DMS114 treated with DMSO at 0.1 percent for 48 hours (cell line): ENCODE data around the gene CDK5R2.

Experiments used
- DNase-seq: peaks from one replicate; lab custom pipeline; 2025; ENCODE audit not compliant: unreplicated experiment; lab: John Stamatoyannopoulos, UW

CDK5R2 gene

DNA sequence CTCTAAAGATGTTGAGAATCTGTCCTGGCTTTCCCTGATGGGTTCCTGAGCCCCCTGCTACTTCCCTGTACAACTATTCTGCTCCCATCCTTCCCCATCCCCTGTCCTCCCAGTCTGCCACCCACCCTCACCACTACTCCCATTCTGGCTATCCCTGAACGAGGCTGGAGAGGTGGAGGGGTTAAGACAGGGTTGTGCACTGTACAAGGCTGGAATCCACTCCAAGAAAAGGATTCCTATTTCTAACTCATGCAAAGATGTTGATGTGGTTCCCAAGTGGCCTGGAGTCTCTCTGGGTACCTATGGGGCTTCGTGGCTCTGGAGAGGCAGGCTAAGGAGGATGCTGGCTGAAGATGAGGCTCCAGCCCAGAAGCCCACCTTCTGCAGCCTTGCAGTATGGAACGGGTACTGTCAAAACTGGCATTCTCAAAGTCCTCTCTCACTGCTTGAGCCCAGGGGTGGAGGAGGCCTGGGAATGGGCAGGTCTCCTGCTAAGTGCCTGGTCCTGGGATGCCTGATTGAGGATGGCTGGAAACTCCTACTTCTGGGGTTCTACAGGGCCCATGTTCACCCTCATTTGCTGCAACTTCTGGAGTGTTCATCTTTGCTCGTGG, 26.8 kb downstream of the CDK5R2 start:
- no peak for DNase-seq

DNA sequence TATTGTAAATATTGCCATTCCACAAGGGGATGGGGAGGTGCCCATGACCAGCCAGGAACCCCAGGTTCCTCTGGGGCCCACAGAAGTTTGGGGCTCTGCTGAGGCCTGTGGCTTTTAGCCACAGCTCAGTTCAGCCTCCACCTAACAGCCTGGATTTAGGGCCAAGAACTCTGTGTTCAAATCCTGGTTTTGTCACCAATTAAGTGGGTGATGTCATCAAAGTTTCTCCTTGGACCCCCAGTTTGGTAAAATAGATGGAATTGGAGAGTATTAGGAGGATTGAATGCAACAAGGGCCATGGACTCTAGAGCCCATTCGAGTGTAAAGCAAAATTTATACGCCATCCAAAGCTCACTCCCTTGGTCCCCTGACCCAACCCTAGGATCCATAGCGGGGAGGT, 28.7 kb downstream of the CDK5R2 start:
- no peak for DNase-seq

- no peak for DNase-seq
These were observed 29.2 kb downstream of the CDK5R2 start for GRCh38 chr2:218988650-218989049.

GRCh38 chr2:218990052-218990451, 30.6 kb downstream of the CDK5R2 start:
- no peak for DNase-seq

- no peak for DNase-seq
These were observed 31.1 kb downstream of the CDK5R2 start for GRCh38 chr2:218990612-218991011.

DNA sequence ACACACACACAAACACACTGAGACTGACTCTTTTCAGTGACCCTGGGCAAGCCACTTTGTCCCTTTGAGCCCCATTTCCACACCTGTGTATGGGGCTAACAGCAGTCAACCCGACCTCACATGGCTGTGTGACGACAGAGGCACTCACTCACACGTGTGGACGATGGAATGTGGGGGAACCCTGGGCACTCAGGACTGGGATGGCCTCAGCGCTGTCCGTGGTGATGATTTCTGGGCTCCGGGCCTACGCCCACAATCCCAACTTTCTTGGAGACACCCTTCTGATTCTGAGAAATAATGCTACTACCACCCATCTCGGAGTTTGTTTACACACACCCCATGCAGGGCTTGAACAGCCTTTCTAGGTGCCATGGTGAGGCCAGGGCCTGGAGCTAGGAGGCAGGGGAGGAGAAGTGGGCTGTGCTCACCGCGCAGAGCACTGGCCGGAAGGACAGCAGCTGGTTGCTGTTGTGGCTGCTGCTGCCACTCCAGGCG, 32.3 kb downstream of the CDK5R2 start:
- no peak for DNase-seq

- no peak for DNase-seq
These were observed 32.7 kb downstream of the CDK5R2 start for GRCh38 chr2:218992196-218992595.

DNA sequence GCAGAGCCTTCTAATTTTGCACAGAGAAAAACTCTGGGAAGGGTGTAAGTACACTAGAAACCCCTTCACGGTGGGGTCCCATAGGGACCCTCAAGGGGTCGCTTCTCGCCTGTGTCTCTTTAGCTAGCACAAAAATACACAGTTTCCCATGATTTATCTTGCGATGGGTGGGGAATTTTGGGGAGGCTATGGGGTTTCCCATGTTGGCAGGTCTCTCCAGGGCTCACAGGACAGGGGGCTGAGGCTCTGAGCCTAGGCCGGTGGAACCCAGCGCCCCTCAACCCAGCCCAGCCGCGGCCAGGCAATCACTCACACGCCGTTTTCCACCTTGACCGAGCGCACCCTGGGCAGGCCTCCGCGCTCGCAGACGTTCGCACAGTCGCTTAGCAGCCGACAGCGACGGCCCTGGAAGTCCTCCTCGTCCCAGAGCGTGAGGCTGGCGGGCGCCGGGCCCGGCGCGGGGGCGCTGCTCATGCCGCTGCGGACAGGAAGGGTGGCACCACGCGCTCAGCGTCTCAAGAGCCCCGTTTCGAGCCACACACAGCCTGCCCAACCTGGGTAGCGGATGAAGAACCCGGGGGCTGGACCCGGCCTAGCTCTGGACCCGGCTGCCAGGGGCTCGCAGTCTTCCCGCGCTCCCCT, 33.4 kb downstream of the CDK5R2 start:
- DNase-seq, result no peak

DNA sequence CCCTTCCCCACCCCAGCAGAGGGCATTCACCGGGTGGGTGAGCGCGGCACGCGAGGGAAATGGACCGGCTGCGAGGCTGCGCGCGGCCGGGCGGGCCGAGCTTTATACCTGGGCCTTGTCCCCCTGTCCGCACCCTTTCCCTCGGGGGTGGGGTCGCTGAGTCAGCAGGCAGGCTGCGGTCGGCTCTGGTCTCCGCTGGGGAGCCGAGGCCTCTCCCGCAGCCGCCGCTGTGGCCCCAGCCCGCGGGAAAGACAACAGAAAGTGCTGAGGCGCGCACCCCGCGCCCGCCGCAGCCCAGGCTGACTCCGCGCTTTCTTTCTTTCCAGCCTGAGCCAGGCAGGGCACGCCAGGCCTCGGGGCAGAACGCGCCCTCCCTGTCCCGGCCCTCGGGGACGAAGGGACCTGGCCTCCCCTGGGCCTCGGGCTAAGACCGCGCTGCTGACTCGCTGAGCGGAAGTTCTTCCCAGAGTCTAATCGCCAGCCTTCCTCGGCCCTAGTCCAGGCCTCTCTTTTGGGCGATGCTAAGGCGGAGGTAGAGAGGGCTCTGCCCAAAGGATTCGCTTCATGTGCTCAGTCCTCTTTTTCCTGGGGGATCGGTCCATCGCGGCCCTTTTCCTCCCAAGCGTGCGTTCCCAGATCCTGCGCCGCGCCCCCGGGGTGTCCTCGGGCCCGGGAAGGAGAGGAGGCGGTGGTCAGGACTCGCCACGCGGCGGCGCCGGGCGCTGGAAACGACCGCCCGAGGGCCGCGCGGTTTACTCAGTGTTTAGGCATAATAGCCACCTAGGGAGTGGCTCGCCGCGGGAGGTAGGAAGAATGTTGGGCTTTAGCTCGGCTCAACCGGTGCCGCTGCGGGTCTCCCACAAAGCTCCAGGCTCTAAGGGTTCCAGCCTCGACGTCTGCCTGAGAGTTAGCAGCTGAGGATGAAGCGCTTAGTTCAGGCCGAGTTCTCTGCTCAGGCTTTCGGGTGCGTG, 34.2 kb downstream of the CDK5R2 start, which contains the start of gene CRYBA2:
TSS of gene CRYBA2 (minus strand) at position 78 of the 971 bp plus-strand sequence. CDS start 246 bp downstream, outside the sequence.
- DNase-seq, result no peak

DNA sequence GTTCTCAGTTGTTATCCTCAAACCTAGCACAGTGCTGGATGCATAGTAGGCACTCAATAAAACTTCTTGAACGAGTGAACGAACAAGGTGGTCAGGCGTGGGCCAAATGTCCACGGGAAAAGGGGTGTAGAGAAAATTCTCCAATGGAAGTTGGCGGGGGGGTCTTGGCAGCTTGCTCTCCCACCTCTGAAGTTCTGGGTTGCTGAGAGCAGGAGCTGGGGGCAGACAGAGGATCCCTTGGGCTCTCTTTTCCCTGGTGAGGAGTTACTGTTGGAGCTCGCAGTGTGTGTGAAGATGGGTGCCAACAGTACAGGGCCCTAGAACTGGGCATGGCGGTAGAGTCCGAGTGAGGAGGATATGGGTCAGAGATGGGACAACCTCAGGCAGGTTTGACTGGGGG, 36.1 kb downstream of the CDK5R2 start:
- no peak for DNase-seq

GRCh38 chr2:218995972-218996711, 36.7 kb downstream of the CDK5R2 start:
- peak; percentile 78 for DNase-seq

- DNase-seq, result no peak
These were observed 37.5 kb downstream of the CDK5R2 start for GRCh38 chr2:218996937-218997336.

- no peak for DNase-seq
These were observed 38.3 kb downstream of the CDK5R2 start for GRCh38 chr2:218997731-218998130.

- DNase-seq, result no peak
These were observed 39.0 kb downstream of the CDK5R2 start for GRCh38 chr2:218998414-218999002.

GRCh38 chr2:218999021-218999880, 39.8 kb downstream of the CDK5R2 start:
- DNase-seq, result no peak

- no peak for DNase-seq
These were observed 40.6 kb downstream of the CDK5R2 start for GRCh38 chr2:218999881-219000568.

DNA sequence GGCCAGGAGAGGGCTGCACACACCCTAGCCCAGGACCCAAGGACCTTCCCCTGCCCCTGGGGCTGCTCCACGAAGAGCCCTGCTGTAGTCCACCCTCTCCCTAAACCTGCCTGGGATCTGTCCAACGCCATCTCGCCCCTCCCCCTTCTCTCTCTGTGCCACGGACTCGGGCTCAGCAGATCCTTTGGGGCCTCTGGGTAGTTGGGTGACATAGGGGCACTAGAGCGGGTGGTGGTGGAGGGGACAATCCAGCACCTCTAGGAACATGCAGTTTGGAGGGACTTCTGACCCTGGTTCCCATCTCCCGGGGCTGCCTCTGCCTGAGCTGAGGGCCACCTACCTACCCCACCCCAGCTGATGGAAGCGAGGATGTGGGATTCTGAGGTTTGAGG, 41.1 kb downstream of the CDK5R2 start:
- DNase-seq, result no peak

DNA sequence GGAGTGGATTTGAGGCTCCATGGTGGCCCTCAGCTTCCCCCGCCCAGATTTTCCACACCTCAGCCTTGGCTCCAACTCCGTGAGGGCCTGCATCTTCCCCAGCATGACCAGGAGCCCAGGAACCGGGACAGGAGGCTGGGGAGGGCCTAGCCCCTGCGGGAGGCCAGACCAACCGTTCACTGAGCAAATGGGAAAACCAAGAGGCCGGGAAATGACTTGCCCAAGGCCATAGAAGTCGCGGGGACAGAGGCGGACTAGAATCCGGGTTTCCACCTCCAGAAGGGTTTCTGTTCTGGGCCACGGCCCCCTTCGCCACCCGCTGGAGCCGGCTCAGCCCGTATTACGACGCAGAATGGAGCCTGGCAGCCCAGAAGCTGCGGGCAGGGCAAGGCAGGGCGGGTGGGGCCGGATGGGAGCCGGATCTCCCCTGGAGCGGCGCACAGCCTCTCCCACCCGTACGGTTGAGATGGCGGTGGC, 41.7 kb downstream of the CDK5R2 start:
- DNase-seq, result no peak
